Measurements from ENCODE around the gene TCEAL4.
A peak's percentile ranks its signal among the peaks of the same experiment; 100 is the strongest.
"Not testable (repeated sequence)": the region's sequence is repeated elsewhere in the genome, so short reads cannot be mapped to it uniquely, and the experiment has no call there.

Gene TCEAL4

DNA sequence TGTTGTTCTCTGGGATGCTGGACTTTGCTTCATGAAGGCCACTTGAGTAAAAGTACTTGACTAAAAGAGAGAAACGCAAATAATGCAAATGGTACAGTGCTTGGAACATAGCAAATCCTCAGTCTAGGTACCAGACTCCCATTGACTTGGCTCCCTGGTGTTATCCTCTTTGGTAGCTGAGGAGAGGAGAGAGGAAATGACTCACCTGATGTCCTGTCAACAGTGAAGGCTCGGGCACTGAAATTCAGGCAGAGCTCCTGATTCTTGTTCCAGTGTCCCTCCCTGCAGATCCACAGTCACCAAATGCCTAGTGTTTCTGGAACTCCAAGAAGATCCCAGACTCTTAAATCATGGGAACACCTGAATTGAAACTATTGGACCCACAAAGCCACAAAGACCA, 22.5 kb upstream of the TCEAL4 start:
- no peak overlapping the region for H3K27ac Mint-ChIP-seq
- no peaks in the 10 kb centered on the region for H3K9me3 Mint-ChIP-seq
- DNase-seq (no peak), ATAC-seq (replicated peaks) (no peak)
- H3K4me1 Mint-ChIP-seq: no peaks in the 10 kb centered on the region
- H3K4me3 Mint-ChIP-seq: no peak overlapping the region
- peaks cover 8% of the 10 kb centered on the region in 2 donors for H3K27me3 Mint-ChIP-seq
- H3K36me3 Mint-ChIP-seq: no peaks in the 10 kb centered on the region

GRCh38 chrX:103565197-103565596, 20.1 kb upstream of the TCEAL4 start:
- Mint-ChIP-seq H3K27ac (no peak overlapping the region), H3K4me1 (no peaks in the 10 kb centered on the region), H3K4me3 (no peak overlapping the region), H3K36me3 (no peaks in the 10 kb centered on the region), H3K9me3 (no peaks in the 10 kb centered on the region), H3K27me3 (peaks cover 4 to 8% of the 10 kb centered on the region in 2 donors)
- no peak for ATAC-seq (replicated peaks)
- DNase-seq: no peak

- no peaks in the 10 kb centered on the region for H3K36me3 Mint-ChIP-seq
- no peak for DNase-seq
- no peak overlapping the region for H3K27ac Mint-ChIP-seq
- no peak for ATAC-seq (replicated peaks)
- no peak overlapping the region for H3K4me3 Mint-ChIP-seq
- H3K9me3 Mint-ChIP-seq: no peaks in the 10 kb centered on the region
- H3K27me3 Mint-ChIP-seq: peaks cover 4 to 8% of the 10 kb centered on the region in 2 donors
- no peaks in the 10 kb centered on the region for H3K4me1 Mint-ChIP-seq
Observed at GRCh38 chrX:103565752-103566151, 19.6 kb upstream of the TCEAL4 start.

DNA sequence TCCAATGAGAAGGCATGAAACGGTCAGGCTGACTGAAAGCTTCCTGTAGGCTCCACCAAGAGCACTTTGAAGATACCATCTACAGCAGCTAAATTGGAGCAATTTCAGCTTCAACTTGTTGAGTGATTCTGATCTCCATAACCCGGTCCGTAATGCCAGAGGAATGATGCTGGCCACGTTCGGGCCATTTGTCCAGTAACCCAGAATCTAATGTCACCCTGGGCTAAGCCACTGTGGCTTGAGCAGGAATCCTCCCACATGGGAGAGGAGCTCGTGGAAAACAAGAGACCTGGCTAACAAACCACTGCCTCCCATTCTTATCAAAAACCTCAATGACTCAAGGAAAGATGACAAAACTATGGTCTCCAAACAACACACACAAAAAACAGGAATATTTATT, 14.2 kb upstream of the TCEAL4 start:
- Mint-ChIP-seq H3K27ac (no peak overlapping the region), H3K36me3 (no peaks in the 10 kb centered on the region), H3K9me3 (no peaks in the 10 kb centered on the region), H3K27me3 (no peaks in the 10 kb centered on the region), H3K4me3 (no peak overlapping the region), H3K4me1 (no peaks in the 10 kb centered on the region)
- ATAC-seq (replicated peaks): no peak
- DNase-seq: no peak

GRCh38 chrX:103571726-103572125, 13.6 kb upstream of the TCEAL4 start:
- Mint-ChIP-seq H3K36me3 (no peaks in the 10 kb centered on the region), H3K4me3 (no peak overlapping the region), H3K27ac (no peak overlapping the region), H3K4me1 (no peaks in the 10 kb centered on the region), H3K9me3 (no peaks in the 10 kb centered on the region), H3K27me3 (no peaks in the 10 kb centered on the region)
- ATAC-seq (replicated peaks) (no peak), DNase-seq (no peak)

DNA sequence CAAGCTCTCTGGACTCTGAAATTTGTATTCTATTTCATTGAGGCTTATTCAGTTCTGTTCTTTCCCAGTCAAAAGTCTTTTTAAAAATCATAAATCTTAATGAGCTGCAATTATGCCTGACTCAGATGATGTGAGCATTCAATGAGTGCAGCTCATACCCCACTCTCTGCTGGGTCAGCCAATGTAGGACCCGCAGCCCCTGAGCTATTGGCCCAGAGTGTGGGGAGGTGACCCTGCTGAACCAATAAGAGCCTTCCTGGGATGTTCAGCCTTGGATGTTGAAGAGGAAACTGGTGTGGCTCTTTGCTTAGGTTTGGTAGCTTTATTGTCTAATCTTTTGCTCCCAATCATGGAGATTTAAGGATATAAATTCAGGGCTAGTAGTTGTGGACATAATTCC, 12.1 kb upstream of the TCEAL4 start:
- H3K9me3 Mint-ChIP-seq: no peaks in the 10 kb centered on the region
- ATAC-seq (replicated peaks) (no peak), DNase-seq (no peak)
- H3K27me3 Mint-ChIP-seq: no peaks in the 10 kb centered on the region
- no peaks in the 10 kb centered on the region for H3K36me3 Mint-ChIP-seq
- H3K4me1 Mint-ChIP-seq: no peaks in the 10 kb centered on the region
- H3K4me3 Mint-ChIP-seq: no peak overlapping the region
- no peak overlapping the region for H3K27ac Mint-ChIP-seq

DNA sequence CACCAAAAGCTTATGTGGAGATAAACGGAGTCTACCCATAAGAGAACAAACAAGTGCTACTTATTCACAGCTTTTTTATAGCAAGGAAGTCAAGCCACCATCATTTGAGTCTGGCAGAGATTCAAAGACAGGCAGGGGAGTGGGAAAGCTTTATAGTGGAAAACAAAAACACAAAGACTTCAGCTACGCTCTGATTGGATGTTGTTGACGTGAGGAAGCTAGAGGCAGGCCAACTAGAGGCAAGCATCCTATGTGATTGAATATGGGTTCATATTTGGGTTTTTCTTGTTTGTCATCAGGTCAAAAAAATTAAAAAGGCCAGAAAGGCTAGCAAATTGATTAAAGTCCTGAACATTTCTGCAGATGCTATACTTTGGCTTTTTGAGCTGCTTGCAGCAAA, 719 bp upstream of the TCEAL4 start:
- H3K36me3 Mint-ChIP-seq: peaks cover 2 to 3% of the 10 kb centered on the region in 2 donors
- H3K27me3 Mint-ChIP-seq: peaks cover 0 to 17% of the 10 kb centered on the region in 2 donors
- no peaks in the 10 kb centered on the region for H3K9me3 Mint-ChIP-seq
- H3K27ac Mint-ChIP-seq: no peak overlapping the region
- no peak overlapping the region for H3K4me3 Mint-ChIP-seq
- DNase-seq (no peak), ATAC-seq (replicated peaks) (no peak)
- H3K4me1 Mint-ChIP-seq: peaks cover 6 to 14% of the 10 kb centered on the region in 2 donors

DNA sequence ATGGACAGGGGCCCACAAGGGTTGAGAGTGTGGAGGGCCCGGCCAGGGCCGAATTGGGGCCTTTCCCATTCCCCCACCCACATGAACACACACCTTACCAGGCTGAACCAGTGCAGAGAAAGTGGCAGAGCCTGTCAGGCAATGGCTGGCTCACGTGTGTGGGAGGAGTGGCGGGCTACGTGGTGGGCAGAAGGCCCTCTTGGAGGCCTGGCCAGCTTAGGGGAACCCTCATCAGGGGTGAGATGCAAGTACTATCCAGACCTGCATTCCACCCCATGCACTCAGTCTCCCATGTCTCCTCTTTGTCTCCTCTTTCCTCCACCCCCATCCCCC, 965 bp downstream of the TCEAL4 start:
- ATAC-seq (replicated peaks) (peak; percentile 33 to 41), DNase-seq (no peak)
- no peaks in the 10 kb centered on the region for H3K9me3 Mint-ChIP-seq
- peaks cover 0 to 8% of the 10 kb centered on the region in 2 donors for H3K27me3 Mint-ChIP-seq
- H3K27ac Mint-ChIP-seq: peak overlapping the region; percentile 88
- peaks cover 6 to 19% of the 10 kb centered on the region in 2 donors for H3K4me1 Mint-ChIP-seq
- H3K4me3 Mint-ChIP-seq: peak overlapping the region; percentile 81 to 92
- peaks cover 2 to 3% of the 10 kb centered on the region in 2 donors for H3K36me3 Mint-ChIP-seq

DNA sequence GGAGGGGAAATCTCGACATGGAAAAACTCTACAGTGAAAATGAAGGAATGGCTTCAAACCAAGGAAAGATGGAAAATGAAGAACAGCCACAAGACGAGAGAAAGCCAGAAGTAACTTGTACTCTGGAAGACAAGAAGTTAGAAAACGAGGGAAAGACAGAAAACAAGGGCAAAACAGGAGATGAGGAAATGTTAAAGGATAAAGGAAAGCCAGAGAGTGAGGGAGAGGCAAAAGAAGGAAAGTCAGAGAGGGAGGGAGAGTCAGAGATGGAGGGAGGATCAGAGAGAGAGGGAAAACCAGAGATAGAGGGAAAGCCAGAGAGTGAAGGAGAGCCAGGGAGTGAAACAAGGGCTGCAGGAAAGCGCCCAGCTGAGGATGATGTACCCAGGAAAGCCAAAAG, 1.3 kb downstream of the TCEAL4 start:
- Mint-ChIP-seq H3K4me1 (peaks cover 6 to 19% of the 10 kb centered on the region in 2 donors), H3K36me3 (peaks cover 2 to 3% of the 10 kb centered on the region in 2 donors), H3K4me3 (no peak overlapping the region), H3K27ac (no peak overlapping the region), H3K9me3 (no peaks in the 10 kb centered on the region), H3K27me3 (peaks cover 0 to 7% of the 10 kb centered on the region in 2 donors)
- DNase-seq: no peak
- no peak for ATAC-seq (replicated peaks)

DNA sequence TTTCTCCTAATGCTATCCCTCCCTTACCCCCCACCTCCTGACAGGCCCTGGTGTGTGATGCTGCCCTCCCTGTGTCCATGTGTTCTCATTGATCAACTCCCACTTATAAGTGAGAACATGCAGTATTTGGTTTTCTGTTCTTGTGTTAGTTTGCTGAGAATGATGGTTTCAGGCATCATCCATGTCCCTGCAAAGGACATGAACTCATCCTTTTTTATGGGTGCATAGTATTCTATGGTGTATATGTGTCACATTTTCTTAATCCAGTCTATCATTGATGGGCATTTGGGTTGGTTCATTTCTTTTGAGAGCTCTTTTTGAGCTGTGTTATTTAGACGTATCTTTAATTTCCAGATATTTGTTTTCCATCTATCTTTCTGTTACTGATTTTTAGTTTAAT, 7.0 kb downstream of the TCEAL4 start:
- peaks cover 8 to 15% of the 10 kb centered on the region in 2 donors for H3K36me3 Mint-ChIP-seq
- not testable (repeated sequence) for H3K4me1 Mint-ChIP-seq; H3K27me3 Mint-ChIP-seq; ATAC-seq (replicated peaks); H3K4me3 Mint-ChIP-seq; H3K9me3 Mint-ChIP-seq; DNase-seq; H3K27ac Mint-ChIP-seq

DNA sequence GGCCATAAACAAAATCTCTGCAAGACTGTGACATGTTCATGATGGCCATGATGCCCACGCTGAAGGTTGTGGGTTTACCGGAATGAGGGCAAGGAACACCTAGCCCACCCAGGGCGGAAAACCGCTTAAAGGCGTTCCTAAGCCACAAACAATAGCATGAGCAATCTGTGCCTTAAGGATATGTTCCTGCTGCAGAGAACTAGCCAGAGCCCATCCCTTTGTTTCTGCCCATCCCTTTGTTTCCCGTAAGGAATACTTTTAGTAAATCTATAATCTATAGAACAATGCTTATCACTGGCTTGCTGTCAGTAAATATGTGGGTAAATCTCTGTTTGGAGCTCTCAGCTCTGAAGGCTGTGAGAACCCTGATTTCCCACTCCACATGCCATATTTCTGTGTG, 9.9 kb downstream of the TCEAL4 start:
- not testable (repeated sequence) for H3K27ac Mint-ChIP-seq; H3K4me3 Mint-ChIP-seq; H3K27me3 Mint-ChIP-seq; H3K4me1 Mint-ChIP-seq; H3K9me3 Mint-ChIP-seq; ATAC-seq (replicated peaks); DNase-seq
- H3K36me3 Mint-ChIP-seq: peaks cover 8 to 15% of the 10 kb centered on the region in 2 donors

- peak; percentile 79 to 86 for ATAC-seq (replicated peaks)
- peaks cover 0 to 17% of the 10 kb centered on the region in 2 donors for H3K27me3 Mint-ChIP-seq
- H3K9me3 Mint-ChIP-seq: peaks cover 0 to 4% of the 10 kb centered on the region in 2 donors
- peak within 1 kb of the TSS; percentile 84 to 87 for H3K4me3 Mint-ChIP-seq
- DNase-seq: peak; percentile 11
- peaks cover 6 to 11% of the 10 kb centered on the region in 2 donors for H3K36me3 Mint-ChIP-seq
- peaks cover 8 to 15% of the 10 kb centered on the region in 2 donors for H3K4me1 Mint-ChIP-seq
- peak within 1 kb of the TSS; percentile 38 for H3K27ac Mint-ChIP-seq
Observed at GRCh38 chrX:103607364-103608305, 22.3 kb downstream of the TCEAL4 start, which contains the start of gene TCEAL3. TSS of gene TCEAL3 (plus strand) at chrX:103607963. CDS start at chrX:103609065, 1,102 bp downstream.

DNA sequence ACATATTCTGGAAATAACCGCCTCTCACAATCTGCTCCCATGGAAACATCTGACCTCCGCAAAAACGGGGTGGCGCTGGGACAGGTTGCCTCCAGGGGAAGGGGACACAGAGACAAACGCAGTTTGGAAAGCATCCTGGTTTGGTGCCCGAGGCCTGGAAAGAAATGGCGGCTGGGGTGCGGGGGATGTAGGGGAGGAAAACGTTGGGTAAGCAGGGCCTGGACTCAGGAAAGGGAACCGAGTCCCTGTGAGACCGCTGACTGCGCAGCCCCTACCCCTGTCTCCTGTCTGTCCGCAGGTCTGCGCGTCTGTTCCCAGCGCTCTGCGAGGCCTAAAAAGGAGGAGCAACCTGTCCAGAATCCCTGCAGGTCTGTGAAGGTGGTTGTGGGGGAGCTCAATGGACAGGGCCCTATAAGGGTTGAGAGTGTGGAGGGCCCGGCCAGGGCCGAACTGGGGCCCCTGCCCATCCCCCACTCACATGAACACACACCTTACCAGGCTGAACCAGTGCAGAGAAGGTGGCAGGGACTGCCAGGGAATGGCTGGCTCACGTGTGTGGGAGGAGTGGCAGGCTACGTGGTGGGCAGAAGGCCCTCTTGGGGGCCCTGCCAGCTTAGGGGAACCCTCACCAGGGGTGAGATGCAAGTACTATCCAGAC, 23.1 kb downstream of the TCEAL4 start:
- DNase-seq (no peak), ATAC-seq (replicated peaks) (peak; percentile 28 to 42)
- Mint-ChIP-seq H3K9me3 (peaks cover 0 to 4% of the 10 kb centered on the region in 2 donors), H3K4me3 (peak overlapping the region; percentile 84 to 87), H3K4me1 (peaks cover 8 to 15% of the 10 kb centered on the region in 2 donors), H3K36me3 (peaks cover 6% of the 10 kb centered on the region in 2 donors), H3K27me3 (peaks cover 0 to 17% of the 10 kb centered on the region in 2 donors), H3K27ac (peak overlapping the region; percentile 38)

GRCh38 chrX:103610282-103610681, 25.0 kb downstream of the TCEAL4 start:
- Mint-ChIP-seq H3K9me3 (peaks cover 0 to 4% of the 10 kb centered on the region in 2 donors), H3K27ac (no peak overlapping the region), H3K27me3 (peaks cover 0 to 17% of the 10 kb centered on the region in 2 donors), H3K4me3 (no peak overlapping the region), H3K4me1 (peaks cover 8 to 15% of the 10 kb centered on the region in 2 donors), H3K36me3 (peaks cover 6% of the 10 kb centered on the region in 2 donors)
- ATAC-seq (replicated peaks) (no peak), DNase-seq (no peak)

Data from stimulated activated naive B cell treated with anti-CD40 and anti-IgM and Interleukin-4, amounts not matched to agents 10 μg/mL and 1 μg/mL and 100 μg/mL, for 72 hours (primary cell).